Trophoblast cell (in vitro differentiated cells and primary cell): ENCODE measurements around the gene EVX2.

Source experiments
- DNase-seq, 2 donors: peaks; one replicate each; pipeline ENCODE4 v3.0.0-alpha.2; 2016
- H2AFZ ChIP-seq: 2 replicates; pipeline ENCODE4 v1.6.1; 2013; ENCODE audit warnings: low read length, moderate library complexity, mild to moderate bottlenecking; ENCODE audit not compliant: insufficient read depth, poor library complexity
- H2AK5ac ChIP-seq: 2 replicates; pipeline ENCODE4 v1.6.1; 2013; ENCODE audit warnings: mild to moderate bottlenecking, low read length
- H2BK120ac ChIP-seq: 2 replicates; pipeline ENCODE4 v1.6.1; 2013; ENCODE audit warnings: low read length, mild to moderate bottlenecking, moderate library complexity; ENCODE audit not compliant: insufficient read depth, poor library complexity
- H2BK12ac ChIP-seq: 2 replicates; pipeline ENCODE4 v1.6.1; 2013; ENCODE audit warnings: mild to moderate bottlenecking, low read length, moderate library complexity
- H2BK5ac ChIP-seq: 2 replicates; pipeline ENCODE4 v1.6.1; 2013; ENCODE audit warnings: low read length, low read depth, moderate library complexity, mild to moderate bottlenecking; ENCODE audit not compliant: poor library complexity
- H3K14ac ChIP-seq: 2 replicates; pipeline ENCODE4 v1.6.1; 2013; ENCODE audit warnings: mild to moderate bottlenecking, low read length
- H3K18ac ChIP-seq: 2 replicates; pipeline ENCODE4 v1.6.1; 2013; ENCODE audit warnings: mild to moderate bottlenecking, low read length
- H3K23ac ChIP-seq: 2 replicates; pipeline ENCODE4 v1.6.1; 2013; ENCODE audit warnings: low read length
- H3K27ac ChIP-seq: 2 replicates; pipeline ENCODE4 v1.5.1; 2013; ENCODE audit warnings: low read depth, mild to moderate bottlenecking, inconsistent platforms, low read length, moderate library complexity
- H3K27me3 ChIP-seq: 2 replicates; pipeline ENCODE4 v1.6.1; 2013; ENCODE audit warnings: inconsistent platforms, mild to moderate bottlenecking, low read length, moderate library complexity; ENCODE audit not compliant: insufficient read depth
- H3K36me3 ChIP-seq, 2 experiments: 1 replicate in 1 of 2; 2 replicates in 1 of 2; pipeline ENCODE4 v1.6.1; 2013; ENCODE audit warnings: low read length in 2 of 2, mild to moderate bottlenecking in 2 of 2, moderate library complexity in 1 of 2; ENCODE audit not compliant: insufficient read depth in 2 of 2, control insufficient read depth in 1 of 2
- H3K4ac ChIP-seq: 2 replicates; pipeline ENCODE4 v1.6.1; 2013; ENCODE audit warnings: low read depth, mild to moderate bottlenecking, low read length, moderate library complexity
- H3K4me1 ChIP-seq, 2 experiments: 1 replicate in 1 of 2; 2 replicates in 1 of 2; pipeline ENCODE4 v1.6.1; 2013; ENCODE audit warnings: low read length in 2 of 2, mild to moderate bottlenecking in 2 of 2, moderate library complexity in 1 of 2; ENCODE audit not compliant: insufficient read depth in 2 of 2, control insufficient read depth in 1 of 2
- H3K4me2 ChIP-seq: 2 replicates; pipeline ENCODE4 v1.6.1; 2013; ENCODE audit warnings: inconsistent platforms, mild to moderate bottlenecking, low read length, moderate library complexity
- H3K4me3 ChIP-seq: 2 replicates; pipeline ENCODE4 v1.5.1; 2013; ENCODE audit warnings: mild to moderate bottlenecking, low read depth, low read length, inconsistent platforms
- H3K79me1 ChIP-seq: one replicate; pipeline ENCODE4 v1.6.1; 2013; ENCODE audit warnings: low read length
- H3K79me2 ChIP-seq: 2 replicates; pipeline ENCODE4 v1.6.1; 2013; ENCODE audit warnings: low read length, mild to moderate bottlenecking; ENCODE audit not compliant: control insufficient read depth, insufficient read depth, poor library complexity
- H3K9ac ChIP-seq: 2 replicates; pipeline ENCODE4 v1.6.1; 2013; ENCODE audit warnings: mild to moderate bottlenecking, low read length
- H3K9me3 ChIP-seq: 2 replicates; pipeline ENCODE4 v1.6.1; 2013; ENCODE audit warnings: low read depth, mild to moderate bottlenecking, control low read depth, inconsistent platforms, low read length; ENCODE audit not compliant: insufficient read depth
- H4K12ac ChIP-seq: 2 replicates; pipeline ENCODE4 v1.6.1; 2013; ENCODE audit warnings: low read depth, mild to moderate bottlenecking, low read length, moderate library complexity
- H4K8ac ChIP-seq: 2 replicates; pipeline ENCODE4 v1.6.1; 2013; ENCODE audit warnings: low read depth, mild to moderate bottlenecking, low read length, moderate library complexity
- H4K91ac ChIP-seq: one replicate; pipeline ENCODE4 v1.6.1; 2013; ENCODE audit warnings: low read depth, mild to moderate bottlenecking, low read length, moderate library complexity
- WGBS: extraction: QIAGEN DNeasy Blood & Tissue Kit; methylation state at CpG from one replicate; pipeline ENCODE4 v1.1.7; 2013; ENCODE audit warnings: missing lambda C conversion rate; ENCODE audit not compliant: insufficient read length, insufficient coverage; ENCODE audit errors: extremely low coverage; 5-methylcytosine and 5-hydroxymethylcytosine counted together

Gene EVX2

DNA sequence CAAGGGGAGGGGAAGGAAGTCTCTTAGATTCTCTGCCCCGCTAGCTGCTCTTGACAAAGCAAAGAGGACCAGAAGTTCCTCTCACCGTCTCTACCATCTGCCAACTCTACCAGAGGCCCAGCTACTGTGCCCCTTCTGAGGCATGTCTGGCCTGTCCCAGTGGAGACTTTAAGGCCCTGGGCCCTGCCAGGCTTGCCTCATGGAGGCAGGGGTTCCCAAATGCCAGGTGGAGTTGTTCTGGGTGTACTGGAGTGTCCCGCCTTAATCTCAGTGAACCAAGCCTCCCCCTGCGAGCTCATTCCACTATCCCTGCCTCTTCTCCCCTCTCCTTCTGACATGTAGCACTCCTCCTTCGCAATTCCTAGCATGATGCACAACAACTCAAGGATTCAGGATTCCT lies 18.1 kb upstream of the EVX2 start:
- no CpG with 5 or more reads among the region's 5 CpGs for WGBS
- Histone ChIP-seq H2AK5ac (no peak overlapping the region), H2AFZ (no peak overlapping the region), H4K91ac (no peak overlapping the region), H3K4me3 (no peak overlapping the region), H3K9ac (no peak overlapping the region), H3K18ac (no peak overlapping the region), H3K36me3 (no peaks in the 10 kb centered on the region), H3K9me3 (peaks cover 15% of the 10 kb centered on the region), H3K4ac (no peak overlapping the region), H3K23ac (no peak overlapping the region), H3K4me2 (no peak overlapping the region), H2BK12ac (no peak overlapping the region), H3K79me1 (peaks cover 4% of the 10 kb centered on the region), H3K4me1 (peaks cover 6 to 29% of the 10 kb centered on the region in 2 experiments), H4K8ac (no peak overlapping the region), H3K79me2 (no peaks in the 10 kb centered on the region), H3K27ac (no peak overlapping the region), H3K27me3 (peaks cover 91% of the 10 kb centered on the region), H4K12ac (no peak overlapping the region), H2BK5ac (no peak overlapping the region), H3K14ac (no peak overlapping the region), H2BK120ac (no peak overlapping the region)
- DNase-seq, result no peak

DNA sequence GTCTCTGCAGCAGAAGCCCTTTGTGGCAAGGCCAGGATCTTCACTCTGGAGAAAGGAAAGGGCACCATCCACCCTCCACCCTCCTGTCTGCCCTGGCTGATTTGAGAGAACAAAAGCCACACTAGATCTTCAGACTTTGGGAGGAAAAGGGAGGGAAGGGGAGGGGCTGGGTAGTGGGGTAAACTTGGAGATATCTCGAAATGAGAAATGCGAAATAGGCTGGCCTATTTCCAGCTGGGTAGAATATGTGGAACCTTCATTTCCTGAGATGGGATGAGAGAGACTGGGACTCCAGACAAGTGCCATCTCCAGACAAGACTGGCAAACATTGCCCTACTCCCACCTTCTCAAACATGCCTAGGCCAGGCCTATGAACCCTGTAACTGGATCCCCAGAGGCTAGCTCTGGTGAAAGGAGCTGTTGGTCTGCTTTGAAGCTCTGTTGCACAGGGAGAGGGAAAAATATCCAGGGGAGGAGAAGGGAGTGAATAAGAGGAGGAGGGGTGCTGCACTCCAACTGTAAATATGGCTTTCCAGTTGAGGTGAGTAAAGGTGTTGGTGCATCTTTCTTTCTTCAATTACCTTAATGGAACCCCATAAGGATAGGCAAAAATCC lies 17.6 kb upstream of the EVX2 start:
- no peak for DNase-seq
- Histone ChIP-seq H3K79me1 (peaks cover 4% of the 10 kb centered on the region), H2BK120ac (no peak overlapping the region), H3K14ac (no peak overlapping the region), H3K4ac (no peak overlapping the region), H2BK5ac (no peak overlapping the region), H4K8ac (no peak overlapping the region), H3K9ac (no peak overlapping the region), H3K36me3 (no peaks in the 10 kb centered on the region), H3K18ac (no peak overlapping the region), H3K79me2 (no peaks in the 10 kb centered on the region), H3K4me3 (no peak overlapping the region), H3K27ac (no peak overlapping the region), H3K4me1 (peaks cover 5 to 28% of the 10 kb centered on the region in 2 experiments), H4K12ac (no peak overlapping the region), H3K9me3 (peaks cover 12% of the 10 kb centered on the region), H4K91ac (no peak overlapping the region), H3K27me3 (peaks cover 91% of the 10 kb centered on the region), H3K4me2 (no peak overlapping the region), H2BK12ac (no peak overlapping the region), H3K23ac (no peak overlapping the region), H2AK5ac (no peak overlapping the region), H2AFZ (no peak overlapping the region)
- no CpG with 5 or more reads among the region's 2 CpGs for WGBS

DNA sequence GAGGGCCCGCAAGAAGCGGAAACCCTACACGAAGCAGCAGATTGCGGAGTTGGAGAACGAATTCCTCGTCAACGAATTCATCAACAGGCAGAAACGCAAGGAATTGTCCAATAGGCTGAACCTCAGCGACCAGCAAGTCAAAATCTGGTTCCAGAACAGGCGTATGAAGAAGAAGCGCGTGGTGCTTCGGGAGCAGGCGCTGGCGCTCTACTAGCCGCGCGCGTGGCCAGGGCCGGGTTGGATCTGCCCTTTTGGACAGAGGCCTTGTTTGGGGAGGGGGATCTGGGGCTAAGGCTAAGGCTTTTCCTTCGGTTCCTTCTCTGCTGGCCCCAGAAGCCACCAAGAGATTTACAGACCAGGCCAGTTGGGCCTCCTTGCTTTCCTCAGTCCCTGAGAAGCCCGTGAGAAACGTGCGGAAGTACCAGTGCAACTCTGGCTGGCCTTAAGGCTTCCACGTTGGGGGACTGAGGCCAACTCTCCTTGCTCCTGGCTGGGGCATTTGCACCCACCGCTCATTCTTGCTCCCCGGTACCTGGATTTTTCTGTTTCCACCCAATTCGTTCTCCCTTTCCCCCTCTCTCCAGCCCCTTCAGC lies 16.9 kb upstream of the EVX2 start:
- no peak overlapping the region for H4K91ac ChIP-seq
- no peak overlapping the region for H3K4ac ChIP-seq
- no peak overlapping the region for H2AFZ ChIP-seq
- no peak overlapping the region for H4K8ac ChIP-seq
- no peak overlapping the region for H3K4me3 ChIP-seq
- no peak overlapping the region for H2BK12ac ChIP-seq
- H3K27me3 ChIP-seq, result peaks cover 85% of the 10 kb centered on the region
- H3K4me1 ChIP-seq, result peaks cover 5 to 28% of the 10 kb centered on the region in 2 experiments
- WGBS, result no CpG with 5 or more reads among the region's 28 CpGs
- H3K9me3 ChIP-seq, result peaks cover 10% of the 10 kb centered on the region
- no peak overlapping the region for H3K27ac ChIP-seq
- H3K79me1 ChIP-seq, result peaks cover 4% of the 10 kb centered on the region
- no peak for DNase-seq
- H3K23ac ChIP-seq, result no peak overlapping the region
- no peak overlapping the region for H4K12ac ChIP-seq
- H3K79me2 ChIP-seq, result no peaks in the 10 kb centered on the region
- H2BK120ac ChIP-seq, result no peak overlapping the region
- no peaks in the 10 kb centered on the region for H3K36me3 ChIP-seq
- H2BK5ac ChIP-seq, result no peak overlapping the region
- no peak overlapping the region for H2AK5ac ChIP-seq
- no peak overlapping the region for H3K14ac ChIP-seq
- H3K9ac ChIP-seq, result no peak overlapping the region
- peak overlapping the region; percentile 43 for H3K4me2 ChIP-seq
- no peak overlapping the region for H3K18ac ChIP-seq

DNA sequence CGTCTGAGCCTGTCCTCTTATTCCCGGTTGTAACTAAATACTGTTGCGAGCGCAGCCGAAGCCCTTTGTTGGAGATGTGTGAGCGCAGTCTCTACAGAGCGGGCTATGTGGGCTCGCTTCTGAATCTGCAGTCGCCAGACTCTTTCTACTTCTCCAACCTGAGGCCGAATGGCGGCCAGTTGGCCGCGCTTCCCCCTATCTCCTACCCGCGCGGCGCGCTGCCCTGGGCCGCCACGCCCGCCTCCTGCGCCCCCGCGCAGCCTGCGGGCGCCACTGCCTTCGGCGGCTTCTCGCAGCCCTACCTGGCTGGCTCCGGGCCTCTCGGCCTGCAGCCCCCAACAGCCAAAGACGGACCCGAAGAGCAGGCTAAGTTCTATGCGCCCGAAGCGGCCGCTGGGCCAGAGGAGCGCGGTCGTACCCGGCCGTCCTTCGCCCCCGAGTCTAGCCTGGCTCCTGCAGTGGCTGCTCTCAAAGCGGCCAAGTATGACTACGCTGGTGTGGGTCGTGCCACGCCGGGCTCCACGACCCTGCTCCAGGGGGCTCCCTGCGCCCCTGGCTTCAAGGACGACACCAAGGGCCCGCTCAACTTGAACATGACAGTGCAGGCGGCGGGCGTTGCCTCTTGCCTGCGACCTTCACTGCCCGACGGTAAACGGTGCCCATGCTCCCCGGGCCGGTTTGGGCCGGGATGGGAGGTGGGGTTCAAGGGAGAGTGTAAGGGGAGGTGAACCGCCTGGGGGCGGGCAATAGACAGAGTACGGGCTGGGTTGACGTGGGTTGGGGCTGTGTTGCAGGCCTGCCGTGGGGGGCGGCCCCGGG lies 16.2 kb upstream of the EVX2 start, which contains the start of gene HOXD12:
Gene HOXD12 (plus strand): TSS at position 68 of the 819 bp plus-strand sequence. CDS start 7 bp downstream, at position 75.
- H2BK5ac ChIP-seq, result no peak within 1 kb of the TSS
- H3K27me3 ChIP-seq, result peaks cover 82% of the 10 kb centered on the region
- peak within 1 kb of the TSS; percentile 86 for H3K4me2 ChIP-seq
- no peak within 1 kb of the TSS for H4K12ac ChIP-seq
- peaks cover 5 to 28% of the 10 kb centered on the region in 2 experiments for H3K4me1 ChIP-seq
- peaks cover 4% of the 10 kb centered on the region for H3K79me1 ChIP-seq
- H3K79me2 ChIP-seq, result no peaks in the 10 kb centered on the region
- no peak within 1 kb of the TSS for H2AK5ac ChIP-seq
- H3K36me3 ChIP-seq, result no peaks in the 10 kb centered on the region
- H3K4ac ChIP-seq, result no peak within 1 kb of the TSS
- H3K27ac ChIP-seq, result no peak within 1 kb of the TSS
- H2BK120ac ChIP-seq, result no peak within 1 kb of the TSS
- no peak within 1 kb of the TSS for H4K91ac ChIP-seq
- peaks cover 8% of the 10 kb centered on the region for H3K9me3 ChIP-seq
- no peak within 1 kb of the TSS for H2AFZ ChIP-seq
- no peak within 1 kb of the TSS for H4K8ac ChIP-seq
- H2BK12ac ChIP-seq, result no peak within 1 kb of the TSS
- H3K9ac ChIP-seq, result no peak within 1 kb of the TSS
- no peak within 1 kb of the TSS for H3K18ac ChIP-seq
- H3K23ac ChIP-seq, result no peak within 1 kb of the TSS
- H3K14ac ChIP-seq, result no peak within 1 kb of the TSS
- DNase-seq, result no peak
- H3K4me3 ChIP-seq, result no peak within 1 kb of the TSS
- no CpG with 5 or more reads among the region's 70 CpGs for WGBS
